HEK293 (cell line): Measurements from ENCODE around the gene PARP8.
A peak's percentile ranks its signal among the peaks of the same experiment; 100 is the strongest.

Experiments
- CTCF ChIA-PET: fragments of 350-600 bp; formaldehyde crosslinking; extraction: SDS; loops from one replicate; lab custom pipeline; 2021; ENCODE audit warnings: antibody characterized with exemption; lab: Yijun Ruan, JAX
- POLR2A ChIA-PET: fragments of 300-600 bp; formaldehyde crosslinking; extraction: SDS; loops from one replicate; lab custom pipeline; 2020; ENCODE audit warnings: antibody characterized with exemption, inconsistent platforms; lab: Yijun Ruan, JAX
- H3K27ac ChIP-seq: fragments of 200-500 bp; sonication (Bioruptor generic); 2 replicates; pipeline ENCODE4 v1.5.1; 2014; ENCODE audit warnings: low read depth, low read length, control low read depth, inconsistent platforms; ENCODE audit errors: extremely low read depth
- H3K36me3 ChIP-seq, 2 experiments: fragments of 200-500 bp in 1 of 2; sonication (Bioruptor generic) in 1 of 2; 1 replicate in 1 of 2; 2 replicates in 1 of 2; pipeline ENCODE4 v1.5.1; 2014 to 2017; ENCODE audit warnings: inconsistent platforms in 2 of 2, low read length in 2 of 2; ENCODE audit not compliant: control insufficient read depth in 2 of 2, insufficient read depth in 1 of 2
- H3K4me1 ChIP-seq: fragments of 200-500 bp; sonication (Bioruptor generic); 2 replicates; pipeline ENCODE4 v1.5.1; 2014; ENCODE audit warnings: mild to moderate bottlenecking, low read length, inconsistent platforms; ENCODE audit not compliant: control insufficient read depth, insufficient read depth
- H3K4me3 ChIP-seq: 2 replicates; pipeline ENCODE4 v1.5.1; 2011; ENCODE audit warnings: low read depth, mild to moderate bottlenecking, control low read depth, low read length, moderate library complexity
- H3K9me3 ChIP-seq: fragments of 200-500 bp; sonication (Bioruptor generic); 2 replicates; pipeline ENCODE4 v1.5.1; 2014; ENCODE audit warnings: low read depth, low read length, inconsistent platforms; ENCODE audit not compliant: control insufficient read depth, insufficient read depth
- ATF2 ChIP-seq: fragments of 450-650 bp; formaldehyde crosslinking; IDR thresholded peaks from 2 replicates; pipeline ENCODE4 v1.5.1; 2016; ENCODE audit warnings: missing biosample characterization, missing genetic modification characterization, low read depth
- CTCF ChIP-seq: fragments of 450-650 bp; formaldehyde crosslinking; IDR thresholded peaks from 2 replicates; pipeline ENCODE4 v1.5.1; 2016; ENCODE audit warnings: missing biosample characterization, missing genetic modification characterization
- KLF1 ChIP-seq: fragments of 450-650 bp; formaldehyde crosslinking; IDR thresholded peaks from 2 replicates; pipeline ENCODE4 v1.5.1; 2016; ENCODE audit warnings: missing biosample characterization, missing genetic modification characterization
- MEIS1 ChIP-seq: sonication (generic); formaldehyde crosslinking; IDR thresholded peaks from 2 replicates; pipeline ENCODE4 v1.8.1; 2022; ENCODE audit warnings: missing genetic modification reagents, mild to moderate bottlenecking, borderline replicate concordance
- OVOL3 ChIP-seq: fragments of 450-650 bp; formaldehyde crosslinking; IDR thresholded peaks from 2 replicates; pipeline ENCODE4 v1.5.1; 2016; ENCODE audit warnings: missing biosample characterization, missing genetic modification characterization
- PRDM1 ChIP-seq: fragments of 450-650 bp; formaldehyde crosslinking; IDR thresholded peaks from 2 replicates; pipeline ENCODE4; 2016; ENCODE audit warnings: missing biosample characterization, missing genetic modification characterization
- ZBTB17 ChIP-seq: fragments of 450-650 bp; formaldehyde crosslinking; IDR thresholded peaks from 2 replicates; pipeline ENCODE4 v1.5.1; 2016; ENCODE audit warnings: missing biosample characterization, missing genetic modification characterization
- ZNF18 ChIP-seq: fragments of 450-650 bp; formaldehyde crosslinking; IDR thresholded peaks from 2 replicates; pipeline ENCODE4 v1.5.1; 2016; ENCODE audit warnings: missing biosample characterization, missing genetic modification characterization
- ZNF184 ChIP-seq: fragments of 450-650 bp; IDR thresholded peaks from 2 replicates; pipeline ENCODE4 v1.5.1; 2018; ENCODE audit warnings: missing biosample characterization, mild to moderate bottlenecking, missing genetic modification characterization
- ZNF324 ChIP-seq: fragments of 450-650 bp; formaldehyde crosslinking; IDR thresholded peaks from 2 replicates; pipeline ENCODE4 v1.5.1; 2016; ENCODE audit warnings: missing biosample characterization, missing genetic modification characterization
- ZNF488 ChIP-seq: fragments of 450-650 bp; formaldehyde crosslinking; IDR thresholded peaks from 2 replicates; pipeline ENCODE4 v1.5.1; 2016; ENCODE audit warnings: missing biosample characterization, missing genetic modification characterization
- ZNF555 ChIP-seq: fragments of 450-650 bp; formaldehyde crosslinking; conservative IDR thresholded peaks from 2 replicates; pipeline ENCODE4 v1.5.1; 2017; ENCODE audit warnings: missing biosample characterization, mild to moderate bottlenecking, missing genetic modification characterization, inconsistent platforms
- ZNF629 ChIP-seq: fragments of 450-650 bp; formaldehyde crosslinking; IDR thresholded peaks from 2 replicates; pipeline ENCODE4 v1.5.1; 2017; ENCODE audit warnings: missing biosample characterization, missing genetic modification characterization
- ZNF658 ChIP-seq: fragments of 450-650 bp; formaldehyde crosslinking; IDR thresholded peaks from 2 replicates; pipeline ENCODE4; 2016; ENCODE audit warnings: missing biosample characterization, missing genetic modification characterization
- TF ChIP-seq, protein P1 (sequence below): fragments of 450-650 bp; formaldehyde crosslinking; IDR thresholded peaks from 2 replicates; pipeline ENCODE4; 2016; ENCODE audit warnings: missing biosample characterization, missing genetic modification characterization
- TF ChIP-seq, protein P2 (sequence below): fragments of 450-650 bp; formaldehyde crosslinking; IDR thresholded peaks from 2 replicates; pipeline ENCODE4 v1.5.1; 2016; ENCODE audit warnings: missing biosample characterization, missing genetic modification characterization

The PARP8 gene

DNA sequence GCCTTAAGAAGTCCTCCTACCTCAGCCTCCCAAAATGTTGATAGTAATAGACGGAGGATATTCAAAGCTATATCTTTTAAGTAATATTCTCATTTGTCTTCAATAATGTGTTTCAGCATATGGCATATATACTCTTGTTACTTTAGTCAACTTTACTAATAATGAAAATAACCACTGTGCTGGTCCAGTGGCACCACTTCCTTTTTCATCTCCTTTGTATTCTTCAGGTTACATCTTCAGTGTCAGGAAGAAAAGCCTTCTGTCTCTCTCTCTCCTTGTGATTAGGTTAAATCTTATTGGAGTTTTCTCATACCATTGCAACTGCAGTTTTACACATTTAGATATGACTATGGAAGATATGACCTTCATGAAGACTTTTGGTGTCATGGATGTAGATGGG is 31.3 kb downstream of the PARP8 start:
- ChIA-PET CTCF (no interaction called here), POLR2A (no interaction called here)
- H3K36me3 ChIP-seq, result no peaks in the 10 kb centered on the region
- peaks cover 8% of the 10 kb centered on the region for H3K4me1 ChIP-seq
- no peaks in the 10 kb centered on the region for H3K9me3 ChIP-seq
- H3K27ac ChIP-seq, result no peak overlapping the region
- no peak for TF ChIP-seq ZNF629 (tag by site-specific recombination)
- no peak for TF ChIP-seq CTCF (tag by site-specific recombination)
- TF ChIP-seq OVOL3, result no peak
- no peak for TF ChIP-seq ZNF658 (tag by site-specific recombination)
- H3K4me3 ChIP-seq, result no peak overlapping the region

DNA sequence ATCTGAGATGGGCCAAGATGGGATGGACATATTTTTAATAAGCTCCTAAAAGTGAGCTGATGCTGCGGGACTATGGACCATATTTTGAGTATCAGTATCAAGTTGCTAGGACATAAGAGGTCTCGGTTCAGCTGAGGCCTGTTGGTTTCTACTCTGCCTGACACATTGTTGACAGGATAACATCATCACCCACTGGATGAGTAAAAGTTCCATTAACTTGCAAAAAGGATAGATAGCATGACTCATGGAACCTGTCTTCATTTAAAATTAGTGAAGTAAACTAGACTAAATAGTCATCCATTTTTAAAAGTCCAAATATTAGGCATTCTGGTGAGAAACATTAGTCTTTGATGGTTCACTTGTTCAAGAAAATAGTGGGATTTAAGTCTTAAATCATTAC is 33.3 kb downstream of the PARP8 start:
- CTCF ChIA-PET, result interaction anchor here (0.6 kb wide), 1 partner anchor 16 kb away, joined by 3 read pairs; no protein-coding TSS in a partner anchor
- Histone ChIP-seq H3K27ac (no peak overlapping the region), H3K9me3 (no peaks in the 10 kb centered on the region), H3K36me3 (no peaks in the 10 kb centered on the region), H3K4me1 (peaks cover 10% of the 10 kb centered on the region), H3K4me3 (no peak overlapping the region)
- TF ChIP-seq ZNF658 (tag by site-specific recombination) (no peak), PRDM1 (tag by site-specific recombination) (peak; percentile 52)
- POLR2A ChIA-PET, result no interaction called here

- POLR2A ChIA-PET, result no interaction called here
- Histone ChIP-seq H3K9me3 (no peaks in the 10 kb centered on the region), H3K4me1 (peaks cover 10% of the 10 kb centered on the region), H3K27ac (no peak overlapping the region), H3K36me3 (no peaks in the 10 kb centered on the region), H3K4me3 (no peak overlapping the region)
- CTCF ChIA-PET, result no interaction called here
- TF ChIP-seq, protein P1, sequence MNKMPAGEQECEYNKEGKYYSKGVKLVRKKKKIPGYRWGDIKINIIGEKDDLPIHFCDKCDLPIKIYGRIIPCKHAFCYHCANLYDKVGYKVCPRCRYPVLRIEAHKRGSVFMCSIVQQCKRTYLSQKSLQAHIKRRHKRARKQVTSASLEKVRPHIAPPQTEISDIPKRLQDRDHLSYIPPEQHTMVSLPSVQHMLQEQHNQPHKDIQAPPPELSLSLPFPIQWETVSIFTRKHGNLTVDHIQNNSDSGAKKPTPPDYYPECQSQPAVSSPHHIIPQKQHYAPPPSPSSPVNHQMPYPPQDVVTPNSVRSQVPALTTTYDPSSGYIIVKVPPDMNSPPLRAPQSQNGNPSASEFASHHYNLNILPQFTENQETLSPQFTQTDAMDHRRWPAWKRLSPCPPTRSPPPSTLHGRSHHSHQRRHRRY (tag by site-specific recombination), result no peak
- TF ChIP-seq ZNF488 (tag by site-specific recombination) (no peak), ATF2 (no peak), ZBTB17 (tag by site-specific recombination) (0 out of 2 replicates have a peak, but pooled peaks have one; percentile 32)
Observed at GRCh38 chr5:50700706-50701105, 34.3 kb downstream of the PARP8 start.

DNA sequence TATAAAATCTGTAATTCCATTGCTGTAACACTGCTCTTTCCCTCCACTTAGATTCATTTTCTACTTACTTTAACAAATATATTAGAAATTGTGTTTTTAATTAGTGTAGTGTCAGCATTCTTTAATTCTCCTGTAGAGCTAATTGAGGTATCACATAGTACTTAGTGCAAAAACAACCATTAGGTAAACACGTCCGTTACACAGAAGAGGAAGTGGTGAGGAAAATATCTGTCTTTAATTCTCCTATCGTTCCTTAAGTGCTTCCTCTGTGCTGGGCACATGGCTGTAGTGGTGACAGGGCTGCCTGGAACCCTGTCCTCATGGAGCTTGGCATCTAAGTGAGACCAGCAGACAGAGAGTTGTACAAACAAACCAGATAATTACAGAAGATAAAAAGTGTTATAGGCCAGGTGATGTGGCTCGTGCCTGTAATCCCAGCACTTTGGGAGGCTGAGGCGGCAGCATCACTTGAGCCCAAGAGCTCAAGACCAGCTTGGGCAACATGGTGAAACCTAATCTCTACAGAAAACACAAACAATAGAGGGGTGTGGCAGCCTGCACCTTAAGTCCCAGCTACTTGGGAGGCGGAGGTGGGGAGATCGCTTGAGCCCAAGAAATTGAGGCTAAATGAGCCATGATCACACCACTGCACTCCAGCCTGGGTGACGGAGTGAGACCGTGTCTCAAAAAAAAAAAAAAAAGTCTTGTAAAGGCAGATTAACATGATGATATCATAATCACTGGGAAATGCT is 36.4 kb downstream of the PARP8 start:
- Histone ChIP-seq H3K4me3 (no peak overlapping the region), H3K4me1 (peaks cover 5% of the 10 kb centered on the region), H3K27ac (no peak overlapping the region), H3K9me3 (no peaks in the 10 kb centered on the region), H3K36me3 (no peaks in the 10 kb centered on the region)
- ChIA-PET POLR2A (no interaction called here), CTCF (interaction anchor here (0.6 to 0.7 kb wide), 3 partner anchors 35 to 257 kb away, joined by 3 to 7 read pairs (median 7); no protein-coding TSS in a partner anchor)
- no peak for TF ChIP-seq ZNF324 (tag by site-specific recombination)
- peak; percentile 58; the same call in 1 of the 2 replicates for TF ChIP-seq KLF1 (tag by site-specific recombination)
- no peak for TF ChIP-seq ZNF184 (tag by site-specific recombination)
- TF ChIP-seq ZNF555 (tag by site-specific recombination), result no peak
- peak; percentile 42; the same call in 1 of the 2 replicates for TF ChIP-seq ZNF18
- TF ChIP-seq MEIS1 (CRISPR knock-in tag), result no peak
- TF ChIP-seq, protein P2, sequence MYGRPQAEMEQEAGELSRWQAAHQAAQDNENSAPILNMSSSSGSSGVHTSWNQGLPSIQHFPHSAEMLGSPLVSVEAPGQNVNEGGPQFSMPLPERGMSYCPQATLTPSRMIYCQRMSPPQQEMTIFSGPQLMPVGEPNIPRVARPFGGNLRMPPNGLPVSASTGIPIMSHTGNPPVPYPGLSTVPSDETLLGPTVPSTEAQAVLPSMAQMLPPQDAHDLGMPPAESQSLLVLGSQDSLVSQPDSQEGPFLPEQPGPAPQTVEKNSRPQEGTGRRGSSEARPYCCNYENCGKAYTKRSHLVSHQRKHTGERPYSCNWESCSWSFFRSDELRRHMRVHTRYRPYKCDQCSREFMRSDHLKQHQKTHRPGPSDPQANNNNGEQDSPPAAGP (tag by site-specific recombination), result no peak
